OCI-LY7 (cell line): ENCODE measurements around the gene GID8. TPM values are rescaled to one million over a fixed set of nuclear protein-coding genes. Genes with fewer than 3 reads are reported as not detected.

Source experiments
- BruUV-seq: library from RNA; stranded (reverse); fragments of 400-500 nt; replicated peaks from 2 replicates; lab custom pipeline; 2021; lab: Mats Ljungman, UMichigan
- CTCF ChIA-PET: fragments of 300-600 bp; sonication (Branson Sonifier 250); formaldehyde crosslinking; loops from one replicate; lab custom pipeline; 2022; ENCODE audit warnings: antibody characterized with exemption; ENCODE audit not compliant: unreplicated experiment; lab: Charles Lee
- POLR2A ChIA-PET: fragments of 300-600 bp; sonication (Branson Sonifier 250); formaldehyde crosslinking; loops from one replicate; lab custom pipeline; 2022; ENCODE audit warnings: antibody characterized with exemption; lab: Charles Lee
- DNase-seq: peaks from one replicate; pipeline ENCODE4 v3.0.0-alpha.2; 2015; ENCODE audit warnings: low spot score
- H2AFZ ChIP-seq: fragments of 200-600 bp; sonication (generic), shearing (Covaris generic); 2 replicates; pipeline ENCODE4 v1.6.1; 2014; ENCODE audit warnings: mild to moderate bottlenecking, antibody characterized with exemption, low read length, moderate library complexity
- H3K27ac ChIP-seq: fragments of 200-600 bp; sonication (generic); 2 replicates; pipeline ENCODE4 v1.5.1; 2014; ENCODE audit warnings: mixed run types, low read depth, mild to moderate bottlenecking, moderate library complexity, low read length, inconsistent platforms; ENCODE audit not compliant: poor library complexity, severe bottlenecking
- H3K36me3 ChIP-seq: fragments of 200-600 bp; sonication (generic); 2 replicates; pipeline ENCODE4 v1.6.1; 2014; ENCODE audit warnings: mild to moderate bottlenecking, antibody characterized with exemption, low read length, moderate library complexity, mixed read lengths; ENCODE audit not compliant: insufficient read depth
- H3K4me1 ChIP-seq: fragments of 200-600 bp; sonication (generic); 2 replicates; pipeline ENCODE4 v1.5.1; 2014; ENCODE audit warnings: mild to moderate bottlenecking, low read length; ENCODE audit not compliant: insufficient read depth, poor library complexity, severe bottlenecking
- H3K4me2 ChIP-seq: fragments of 200-600 bp; sonication (generic); 2 replicates; pipeline ENCODE4 v1.6.1; 2014; ENCODE audit warnings: mild to moderate bottlenecking, low read length
- H3K4me3 ChIP-seq: fragments of 200-600 bp; sonication (generic); 2 replicates; pipeline ENCODE4 v1.5.1; 2014; ENCODE audit warnings: mild to moderate bottlenecking, low read depth, low read length; ENCODE audit not compliant: poor library complexity, severe bottlenecking
- H3K79me2 ChIP-seq: fragments of 200-600 bp; sonication (generic); 2 replicates; pipeline ENCODE4 v1.6.1; 2016; ENCODE audit warnings: low read depth, mild to moderate bottlenecking, low read length, moderate library complexity, mixed read lengths; ENCODE audit not compliant: insufficient read depth
- H3K9me2 ChIP-seq: fragments of 200-600 bp; sonication (generic); 2 replicates; pipeline ENCODE4 v1.6.1; 2016; ENCODE audit warnings: mild to moderate bottlenecking, low read length, mixed read lengths; ENCODE audit not compliant: insufficient read depth
- H3K9me3 ChIP-seq: fragments of 200-600 bp; sonication (generic); 2 replicates; pipeline ENCODE4 v1.6.1; 2014; ENCODE audit warnings: mild to moderate bottlenecking, mixed run types, low read length, mixed read lengths
- H4K20me1 ChIP-seq: fragments of 200-600 bp; sonication (generic); 2 replicates; pipeline ENCODE4 v1.6.1; 2014; ENCODE audit warnings: mild to moderate bottlenecking, antibody characterized with exemption, low read length, moderate library complexity, mixed read lengths; ENCODE audit not compliant: insufficient read depth
- EZH2phosphoT487 ChIP-seq: fragments of 200-600 bp; sonication (generic); IDR thresholded peaks from 2 replicates; pipeline ENCODE4 v1.6.1; 2018; ENCODE audit warnings: low read depth, borderline replicate concordance, mild to moderate bottlenecking, mixed run types, antibody characterized with exemption, low read length, moderate library complexity, mixed read lengths
- intact Hi-C: fragments of 100-400 bp; cut with micrococcal nuclease; formaldehyde crosslinking; loops from one replicate; pipeline ENCODE4 v1.10.0; 2022; ENCODE audit not compliant: unreplicated experiment
- total RNA-seq, 2 experiments: library from RNA; depleted of rRNA in 1 of 2; stranded (reverse); fragments of >200 nt in 1 of 2; shearing (Covaris generic) in 1 of 2; gene quantifications; 2 replicates each; pipeline ENCODE4 v1.2.3, GENCODE V29; 2014 to 2022
- TF ChIP-seq, protein P1 (sequence below): fragments of 200-600 bp; sonication (generic); conservative IDR thresholded peaks from 2 replicates; pipeline ENCODE4 v1.5.1; 2014; ENCODE audit warnings: mild to moderate bottlenecking, antibody characterized with exemption, low read length, moderate library complexity, mixed read lengths

The GID8 gene
- total RNA-seq, 2 experiments from 2014 or later: 28.7 to 47.7 TPM

DNA sequence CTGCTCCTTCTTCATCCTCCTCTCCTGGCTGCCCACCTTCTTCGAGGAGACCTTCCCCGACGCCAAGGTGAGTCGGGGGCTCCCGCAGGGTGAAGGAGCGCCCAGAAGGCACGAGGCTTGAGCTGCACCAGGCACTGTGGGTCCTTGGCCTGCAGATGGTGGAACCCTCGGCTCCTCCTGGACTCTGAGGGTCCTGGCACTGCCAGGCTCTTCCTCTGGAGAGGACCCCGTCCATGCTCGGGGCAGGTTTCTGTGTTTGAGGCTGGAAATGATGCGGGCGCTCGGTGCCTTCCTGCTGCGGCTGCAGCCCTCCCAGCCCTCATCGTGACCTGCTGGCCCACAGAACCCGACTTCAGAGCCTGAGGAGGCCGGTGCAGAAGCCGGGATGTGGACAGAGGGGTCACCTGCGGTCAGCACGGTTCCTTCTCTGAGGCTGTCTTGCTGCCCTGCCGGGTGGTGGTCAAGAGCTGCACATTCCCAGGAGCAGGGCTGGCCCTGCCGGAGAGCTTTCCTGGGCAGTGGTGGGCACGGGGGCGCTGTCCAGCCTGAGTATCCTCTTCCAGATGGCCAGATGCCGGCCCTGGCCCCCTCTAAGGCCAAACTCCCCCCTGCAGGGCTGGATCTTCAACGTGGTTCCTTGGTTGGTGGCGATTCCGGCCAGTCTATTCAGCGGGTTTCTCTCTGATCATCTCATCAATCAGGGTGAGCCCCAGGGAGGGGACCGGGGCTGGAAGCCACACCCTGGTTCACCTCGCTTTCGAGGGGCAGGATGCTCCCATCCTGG lies 25.9 kb downstream of the GID8 start:
- no peaks in the 10 kb centered on the region for H3K9me3 ChIP-seq
- H3K9me2 ChIP-seq: no peaks in the 10 kb centered on the region
- CTCF ChIA-PET: no interaction called here
- no peak overlapping the region for H3K4me3 ChIP-seq
- no peak overlapping the region for H2AFZ ChIP-seq
- H3K79me2 ChIP-seq: no peaks in the 10 kb centered on the region
- H4K20me1 ChIP-seq: no peaks in the 10 kb centered on the region
- POLR2A ChIA-PET: no interaction called here
- no peaks in the 10 kb centered on the region for H3K4me1 ChIP-seq
- no peak overlapping the region for H3K27ac ChIP-seq
- no peaks in the 10 kb centered on the region for H3K36me3 ChIP-seq
- DNase-seq: no peak
- TF ChIP-seq, protein P1, sequence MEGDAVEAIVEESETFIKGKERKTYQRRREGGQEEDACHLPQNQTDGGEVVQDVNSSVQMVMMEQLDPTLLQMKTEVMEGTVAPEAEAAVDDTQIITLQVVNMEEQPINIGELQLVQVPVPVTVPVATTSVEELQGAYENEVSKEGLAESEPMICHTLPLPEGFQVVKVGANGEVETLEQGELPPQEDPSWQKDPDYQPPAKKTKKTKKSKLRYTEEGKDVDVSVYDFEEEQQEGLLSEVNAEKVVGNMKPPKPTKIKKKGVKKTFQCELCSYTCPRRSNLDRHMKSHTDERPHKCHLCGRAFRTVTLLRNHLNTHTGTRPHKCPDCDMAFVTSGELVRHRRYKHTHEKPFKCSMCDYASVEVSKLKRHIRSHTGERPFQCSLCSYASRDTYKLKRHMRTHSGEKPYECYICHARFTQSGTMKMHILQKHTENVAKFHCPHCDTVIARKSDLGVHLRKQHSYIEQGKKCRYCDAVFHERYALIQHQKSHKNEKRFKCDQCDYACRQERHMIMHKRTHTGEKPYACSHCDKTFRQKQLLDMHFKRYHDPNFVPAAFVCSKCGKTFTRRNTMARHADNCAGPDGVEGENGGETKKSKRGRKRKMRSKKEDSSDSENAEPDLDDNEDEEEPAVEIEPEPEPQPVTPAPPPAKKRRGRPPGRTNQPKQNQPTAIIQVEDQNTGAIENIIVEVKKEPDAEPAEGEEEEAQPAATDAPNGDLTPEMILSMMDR: no peak
- TF ChIP-seq EZH2phosphoT487: no peak
- no peak overlapping the region for H3K4me2 ChIP-seq
- BruUV-seq: no TSS peak
- intact Hi-C loops: no loop called here

DNA sequence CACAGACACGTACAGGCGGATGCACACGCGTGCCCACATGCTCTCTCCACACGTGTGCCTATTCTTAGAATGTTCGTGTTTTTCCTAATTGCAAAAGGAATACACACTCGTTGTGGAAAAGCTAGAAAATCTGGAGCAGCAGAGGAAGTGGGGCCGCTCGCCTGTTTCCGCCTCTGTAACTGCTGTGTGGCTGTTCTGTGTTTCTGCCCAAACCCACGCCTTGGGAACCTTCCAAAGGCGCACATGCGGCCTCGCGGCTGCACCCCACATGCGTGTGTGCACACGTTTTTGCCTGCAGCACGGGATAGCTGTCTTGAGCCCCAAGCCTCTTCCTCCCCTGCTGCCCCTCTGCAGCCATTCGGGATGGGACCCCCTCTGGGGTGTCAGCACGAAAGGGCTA lies 26.8 kb downstream of the GID8 start:
- H3K4me2 ChIP-seq: no peak overlapping the region
- no TSS peak for BruUV-seq
- H3K27ac ChIP-seq: no peak overlapping the region
- TF ChIP-seq EZH2phosphoT487: no peak
- TF ChIP-seq, protein P1: no peak
- H3K79me2 ChIP-seq: no peaks in the 10 kb centered on the region
- H4K20me1 ChIP-seq: no peaks in the 10 kb centered on the region
- POLR2A ChIA-PET: no interaction called here
- H3K9me3 ChIP-seq: no peaks in the 10 kb centered on the region
- no peaks in the 10 kb centered on the region for H3K9me2 ChIP-seq
- no peak overlapping the region for H2AFZ ChIP-seq
- no peak for DNase-seq
- H3K4me1 ChIP-seq: no peaks in the 10 kb centered on the region
- H3K4me3 ChIP-seq: no peak overlapping the region
- no peaks in the 10 kb centered on the region for H3K36me3 ChIP-seq
- intact Hi-C loops: no loop called here
- CTCF ChIA-PET: no interaction called here

DNA sequence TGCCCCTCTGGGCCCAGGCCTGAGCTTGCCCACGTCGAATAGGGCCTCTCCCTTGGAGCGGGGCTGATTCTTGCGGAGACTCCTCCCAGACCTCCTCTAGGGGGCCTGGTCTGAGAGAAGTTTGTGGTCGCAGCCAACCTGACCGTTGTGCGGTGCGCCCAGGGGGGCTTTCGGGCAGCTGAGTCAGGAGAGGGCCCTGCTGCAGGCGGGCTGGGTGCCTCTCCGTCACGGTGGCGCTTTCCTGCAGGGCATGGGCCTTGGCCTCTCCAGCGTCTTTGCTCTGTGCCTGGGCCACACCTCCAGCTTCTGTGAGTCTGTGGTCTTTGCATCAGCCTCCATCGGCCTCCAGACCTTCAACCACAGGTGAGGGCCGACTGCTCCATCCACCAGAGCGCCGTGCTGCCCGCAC lies 27.4 kb downstream of the GID8 start:
- POLR2A ChIA-PET: interaction anchor here (0.9 kb wide), 1 partner anchor 11 kb away, joined by 3 read pairs; no protein-coding TSS in a partner anchor
- no TSS peak for BruUV-seq
- H3K36me3 ChIP-seq: no peaks in the 10 kb centered on the region
- H3K4me1 ChIP-seq: no peaks in the 10 kb centered on the region
- no peaks in the 10 kb centered on the region for H3K79me2 ChIP-seq
- intact Hi-C loops: no loop called here
- no peaks in the 10 kb centered on the region for H4K20me1 ChIP-seq
- no peak overlapping the region for H3K4me2 ChIP-seq
- CTCF ChIA-PET: no interaction called here
- TF ChIP-seq EZH2phosphoT487: no peak
- TF ChIP-seq, protein P1: no peak
- no peak for DNase-seq
- no peak overlapping the region for H3K4me3 ChIP-seq
- no peak overlapping the region for H3K27ac ChIP-seq
- H2AFZ ChIP-seq: no peak overlapping the region
- no peaks in the 10 kb centered on the region for H3K9me2 ChIP-seq
- no peaks in the 10 kb centered on the region for H3K9me3 ChIP-seq
